ENCODE results near the gene AVEN.
"Not testable (repeated sequence)": the region's sequence is repeated elsewhere in the genome, so short reads cannot be mapped to it uniquely, and the experiment has no call there.

Gene AVEN

GRCh38 chr15:34038871-34039789 lies at the start of gene AVEN:
Gene AVEN (minus strand): TSS chr15:34039204. CDS start chr15:34039046, 158 bp downstream.
- DNase-seq, result no peak

- no peak for DNase-seq
Observed at GRCh38 chr15:34085746-34086145, 46.7 kb upstream of the AVEN start.

GRCh38 chr15:34084086-34084485 lies 45.1 kb upstream of the AVEN start:
- no peak for DNase-seq

- DNase-seq, result no peak
Observed at GRCh38 chr15:34079904-34080303, 40.9 kb upstream of the AVEN start.

- DNase-seq, result no peak
Observed at GRCh38 chr15:34078900-34079299, 39.9 kb upstream of the AVEN start.

- no peak for DNase-seq
Observed at GRCh38 chr15:34076785-34077184, 37.8 kb upstream of the AVEN start.

- DNase-seq, result no peak
Observed at GRCh38 chr15:34070003-34070402, 31.0 kb upstream of the AVEN start.

- no peak for DNase-seq
Observed at GRCh38 chr15:34065941-34066340, 26.9 kb upstream of the AVEN start.

GRCh38 chr15:34065261-34065660 lies 26.3 kb upstream of the AVEN start:
- DNase-seq, result no peak

GRCh38 chr15:34064438-34064837 lies 25.4 kb upstream of the AVEN start:
- DNase-seq, result no peak

- DNase-seq, result no peak
Observed at GRCh38 chr15:34059946-34060345, 20.9 kb upstream of the AVEN start.

GRCh38 chr15:34059476-34059875 lies 20.5 kb upstream of the AVEN start:
- no peak for DNase-seq

GRCh38 chr15:34056911-34057310 lies 17.9 kb upstream of the AVEN start:
- DNase-seq, result no peak

GRCh38 chr15:34055868-34056595 lies 17.0 kb upstream of the AVEN start:
- no peak for DNase-seq

- no peak for DNase-seq
Observed at GRCh38 chr15:34054081-34054707, 15.2 kb upstream of the AVEN start.

GRCh38 chr15:34050385-34050784 lies 11.4 kb upstream of the AVEN start:
- DNase-seq, result not testable (repeated sequence)

GRCh38 chr15:34049112-34049511 lies 10.1 kb upstream of the AVEN start:
- no peak for DNase-seq

- no peak for DNase-seq
Observed at GRCh38 chr15:34047893-34048775, 9.1 kb upstream of the AVEN start.

GRCh38 chr15:34046471-34047145 lies 7.6 kb upstream of the AVEN start:
- DNase-seq, result no peak

GRCh38 chr15:34043813-34044212 lies 4.8 kb upstream of the AVEN start:
- no peak for DNase-seq

GRCh38 chr15:34043391-34043790 lies 4.4 kb upstream of the AVEN start:
- no peak for DNase-seq

- no peak for DNase-seq
Observed at GRCh38 chr15:34039790-34040113, 748 bp upstream of the AVEN start.

All from NCI-H1048 (cell line).